HUES64 (cell line): Measurements from ENCODE around the gene SMARCC1.

Source experiments
- H3K27ac ChIP-seq: 2 replicates; pipeline ENCODE4 v1.7.0; 2013; ENCODE audit warnings: low read depth, low read length, inconsistent platforms
- H3K27me3 ChIP-seq: 2 replicates; pipeline ENCODE4 v1.6.1; 2013; ENCODE audit warnings: mild to moderate bottlenecking, low read length; ENCODE audit not compliant: insufficient read depth
- H3K36me3 ChIP-seq: 2 replicates; pipeline ENCODE4 v1.6.1; 2013; ENCODE audit warnings: mild to moderate bottlenecking, low read length; ENCODE audit not compliant: insufficient read depth
- H3K4me1 ChIP-seq: 2 replicates; pipeline ENCODE4 v1.6.1; 2013; ENCODE audit warnings: mild to moderate bottlenecking, low read length, moderate library complexity; ENCODE audit not compliant: insufficient read depth
- H3K4me3 ChIP-seq: 2 replicates; pipeline ENCODE4 v1.5.1; 2013; ENCODE audit warnings: mild to moderate bottlenecking, low read length, moderate library complexity
- H3K9ac ChIP-seq: 2 replicates; pipeline ENCODE4 v1.6.1; 2013; ENCODE audit warnings: mild to moderate bottlenecking, low read depth, low read length
- H3K9me3 ChIP-seq: 2 replicates; pipeline ENCODE4 v1.6.1; 2013; ENCODE audit warnings: low read depth, low read length; ENCODE audit not compliant: insufficient read depth
- WGBS: fragments of 150-250, 120-280 bp; methylation state at CpG from one replicate; pipeline ENCODE4 v1.1.7; 2013; ENCODE audit warnings: missing lambda C conversion rate; 5-methylcytosine and 5-hydroxymethylcytosine counted together

SMARCC1 gene

DNA sequence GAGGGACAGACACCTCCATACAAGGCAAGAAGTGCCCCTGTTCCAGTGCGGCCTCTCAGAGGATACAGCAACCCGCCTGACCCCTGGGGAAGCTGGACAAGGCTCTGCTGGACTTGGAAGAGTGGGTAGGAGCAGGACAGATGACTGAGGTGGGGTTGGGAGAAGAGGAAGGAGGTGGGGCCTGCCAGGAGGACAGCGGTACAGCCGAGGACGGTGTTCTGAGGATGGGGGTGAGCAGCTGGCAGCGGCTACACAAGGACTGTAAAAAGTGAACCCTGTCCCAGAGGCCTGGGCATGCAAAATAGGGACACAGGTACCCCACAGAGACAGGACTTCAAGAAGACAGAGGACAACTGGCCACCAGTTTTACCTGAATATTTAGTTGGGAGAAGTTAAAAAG is 244.7 kb downstream of the SMARCC1 start:
- Histone ChIP-seq H3K36me3 (no peaks in the 10 kb centered on the region), H3K9me3 (no peaks in the 10 kb centered on the region), H3K27me3 (no peaks in the 10 kb centered on the region), H3K4me1 (no peaks in the 10 kb centered on the region), H3K4me3 (no peak overlapping the region), H3K27ac (no peak overlapping the region), H3K9ac (no peak overlapping the region)
- 89% methylated on average over 6 of the region's 6 CpGs for WGBS

DNA sequence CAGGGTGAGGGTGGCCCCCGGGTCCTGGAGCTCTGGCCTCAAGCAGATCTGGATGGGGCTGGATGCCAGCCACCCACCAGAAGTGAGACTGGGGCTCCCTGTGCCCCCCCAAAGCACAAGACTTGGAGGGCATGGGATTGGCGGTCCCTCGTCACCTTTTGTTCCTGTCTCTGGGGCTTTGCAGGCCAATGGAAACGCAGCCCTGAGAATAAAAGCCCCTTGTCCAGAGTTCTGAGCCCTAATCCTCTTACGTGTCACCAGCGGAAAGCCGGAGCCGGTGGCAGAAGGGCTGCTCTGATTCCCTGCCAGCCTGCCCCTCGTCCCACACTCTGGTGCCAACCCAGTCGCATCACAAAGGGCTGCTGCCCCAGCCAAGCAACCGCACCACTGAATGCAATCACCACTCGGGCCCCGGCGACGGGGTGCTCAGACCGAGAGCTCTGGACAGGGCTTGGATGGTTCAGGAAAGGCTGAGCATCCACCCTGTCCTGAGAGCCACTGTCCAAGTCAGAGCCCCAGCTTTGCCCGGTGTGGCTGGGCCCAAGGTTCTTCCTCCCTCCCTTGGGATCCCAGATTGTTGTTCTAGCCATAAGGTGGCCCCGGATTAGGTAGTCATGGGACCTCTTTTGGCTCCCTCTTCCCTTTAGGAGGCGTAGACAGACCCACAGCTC is 245.3 kb downstream of the SMARCC1 start:
- H3K4me3 ChIP-seq = no peak overlapping the region
- H3K9ac ChIP-seq = no peak overlapping the region
- no peaks in the 10 kb centered on the region for H3K36me3 ChIP-seq
- 94% methylated on average over 19 of the region's 19 CpGs for WGBS
- no peaks in the 10 kb centered on the region for H3K27me3 ChIP-seq
- H3K9me3 ChIP-seq = no peaks in the 10 kb centered on the region
- H3K4me1 ChIP-seq = no peaks in the 10 kb centered on the region
- no peak overlapping the region for H3K27ac ChIP-seq
